Activated CD4-positive, alpha-beta memory T cell treated with anti-CD3 and anti-CD28 coated beads for 36 hours (primary cell): ENCODE measurements around the gene FUT6. TPM values are rescaled to one million over a fixed set of nuclear protein-coding genes. Genes with fewer than 3 reads are reported as not detected.

Experiments
- CTCF ChIA-PET: fragments of 350-600 bp; sonication (Branson Sonifier 250); formaldehyde crosslinking; loops from one replicate; lab custom pipeline; 2021; ENCODE audit warnings: antibody characterized with exemption, inconsistent platforms; lab: Charles Lee
- POLR2A ChIA-PET: fragments of 350-600 bp; sonication (Branson Sonifier 250); formaldehyde crosslinking; loops from one replicate; lab custom pipeline; 2021; ENCODE audit warnings: antibody characterized with exemption; lab: Charles Lee
- DNase-seq: peaks from one replicate; pipeline ENCODE4 v3.0.0-alpha.2; 2020
- H3K27ac Mint-ChIP-seq: one replicate; pipeline ENCODE4 v1.8.0; 2021; ENCODE audit warnings: mixed read lengths
- H3K27me3 Mint-ChIP-seq: one replicate; pipeline ENCODE4 v1.8.0; 2021; ENCODE audit warnings: mixed read lengths
- H3K36me3 Mint-ChIP-seq: one replicate; pipeline ENCODE4 v1.8.0; 2021; ENCODE audit warnings: mixed read lengths
- H3K4me1 Mint-ChIP-seq: one replicate; pipeline ENCODE4 v1.8.0; 2021; ENCODE audit warnings: low read depth, mixed read lengths
- H3K4me3 Mint-ChIP-seq: one replicate; pipeline ENCODE4 v1.8.0; 2021; ENCODE audit warnings: mild to moderate bottlenecking, mixed read lengths
- H3K9me3 Mint-ChIP-seq: one replicate; pipeline ENCODE4 v1.8.0; 2021; ENCODE audit warnings: mixed read lengths
- intact Hi-C: fragments of 100-400 bp; cut with micrococcal nuclease; formaldehyde crosslinking; loops from one replicate; pipeline ENCODE4 v1.15.1; 2023
- total RNA-seq, 2 experiments: library from RNA; stranded (reverse); gene quantifications; one replicate each; pipeline ENCODE4 v1.2.3, GENCODE V29; 2021

FUT6 gene
- total RNA-seq, 2 experiments from 2014 or later, result not detected

DNA sequence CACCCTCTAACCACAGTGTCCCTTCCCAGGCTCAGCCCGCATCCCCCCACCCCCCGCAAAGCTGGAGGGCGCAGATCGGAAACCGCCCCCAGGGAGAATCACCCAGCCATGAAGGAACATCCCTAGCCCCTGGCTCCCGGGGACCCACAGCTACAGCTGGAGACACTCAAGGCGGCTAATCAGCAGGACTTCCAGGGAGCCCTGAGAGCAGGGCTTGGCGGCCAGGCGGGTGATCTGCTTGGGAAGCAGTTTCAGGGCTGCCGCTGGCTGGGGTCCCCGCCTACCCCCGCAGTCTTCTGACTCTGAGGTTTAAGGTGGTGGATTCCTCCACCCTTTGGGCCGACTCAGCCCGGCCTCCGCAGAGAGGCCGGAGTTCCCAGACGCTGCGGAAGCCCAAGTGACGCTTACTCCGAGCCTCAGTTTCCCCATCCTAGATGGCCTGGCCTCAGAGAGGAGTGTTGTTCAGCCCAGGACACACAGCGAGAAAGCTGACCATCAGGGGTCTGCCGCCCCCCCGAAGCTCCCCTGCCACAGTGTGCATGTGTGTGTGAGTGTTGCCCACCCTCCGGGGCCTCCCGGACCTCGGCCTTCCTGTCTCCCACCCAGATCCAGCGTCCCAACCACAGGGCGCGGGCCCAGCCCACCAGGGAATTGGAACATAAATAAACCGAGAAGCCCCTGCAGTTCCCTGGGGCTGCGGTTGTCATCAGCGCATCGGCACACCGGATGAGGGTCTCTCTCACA is 9.8 kb downstream of the FUT6 start:
- DNase-seq, result no peak
- CTCF ChIA-PET, result interaction anchor here (1.7 to 3.8 kb wide), 2 partner anchors 26 to 140 kb away, joined by 5 to 70 read pairs; partner anchors contain the start of genes NRTN and RPL36
- peak overlapping the region; percentile 45 for H3K27ac Mint-ChIP-seq
- H3K36me3 Mint-ChIP-seq, result peaks cover 2% of the 10 kb centered on the region
- H3K27me3 Mint-ChIP-seq, result no peaks in the 10 kb centered on the region
- H3K9me3 Mint-ChIP-seq, result no peaks in the 10 kb centered on the region
- peak overlapping the region; percentile 41 for H3K4me3 Mint-ChIP-seq
- intact Hi-C loops, result loop anchor here (2.0 to 5.0 kb wide), 2 partner anchors 25 to 123 kb away; partner anchors contain the start of gene NRTN
- peaks cover 4% of the 10 kb centered on the region for H3K4me1 Mint-ChIP-seq
- POLR2A ChIA-PET, result interaction anchor here (2.2 to 2.7 kb wide), 2 partner anchors 74 to 111 kb away, joined by 7 to 36 read pairs; partner anchors contain the start of genes NDUFA11 and VMAC

DNA sequence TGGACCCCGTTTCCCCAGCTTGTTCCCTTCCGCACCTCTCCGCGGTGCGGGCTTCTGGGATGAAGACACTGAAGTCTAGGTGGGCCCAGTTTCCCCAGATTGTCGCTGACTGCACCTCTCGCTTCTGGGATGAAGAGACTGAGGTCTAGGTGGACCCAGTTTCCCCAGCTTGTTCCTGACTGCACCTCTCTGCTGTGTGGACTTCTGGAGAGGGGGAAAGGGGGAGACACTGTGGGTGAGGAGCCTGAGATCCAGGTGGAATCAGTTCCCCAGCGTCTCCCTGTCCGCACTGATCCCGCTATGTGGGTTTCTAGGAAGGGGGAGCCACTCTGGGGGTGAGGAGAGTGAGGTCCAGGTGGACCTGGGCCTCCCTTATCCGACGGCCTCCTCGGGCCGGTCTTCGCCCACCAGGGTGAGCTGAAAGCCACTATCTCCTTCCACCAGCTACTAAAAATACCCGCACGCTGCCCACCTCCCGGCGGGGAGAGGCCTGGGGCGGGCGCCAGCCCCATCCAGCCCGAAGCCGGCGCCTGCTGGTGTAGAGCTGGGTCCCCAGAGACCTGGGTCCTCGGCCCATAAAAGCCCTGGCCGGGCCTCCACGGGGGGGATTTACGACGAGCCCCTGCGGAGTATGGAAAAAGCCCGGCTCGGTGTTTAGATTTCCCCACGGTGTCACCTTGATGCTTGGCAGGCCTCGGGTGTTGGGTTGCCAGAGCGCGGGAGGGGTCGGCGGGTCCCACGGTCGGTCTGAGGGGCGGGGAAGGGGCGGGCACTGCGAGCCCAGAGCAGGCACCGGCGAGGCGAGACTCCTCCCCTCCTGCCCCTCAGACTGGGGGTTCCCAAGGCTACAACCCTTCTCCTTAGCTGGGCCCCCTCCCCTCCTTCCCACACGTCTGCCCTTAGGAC is 10.6 kb downstream of the FUT6 start:
- peak overlapping the region; percentile 98 for H3K4me3 Mint-ChIP-seq
- CTCF ChIA-PET, result interaction anchor here (0.8 to 3.8 kb wide), 7 partner anchors 16 to 139 kb away, joined by 3 to 70 read pairs (median 5); partner anchors contain the start of genes NDUFA11, NRTN and RPL36
- peak overlapping the region; percentile 97 for H3K27ac Mint-ChIP-seq
- H3K4me1 Mint-ChIP-seq, result peaks cover 4% of the 10 kb centered on the region
- POLR2A ChIA-PET, result interaction anchor here (0.7 to 2.7 kb wide), 14 partner anchors 25 to 282 kb away, joined by 3 to 36 read pairs (median 4); partner anchors contain the start of genes CATSPERD, DUS3L, LONP1 and NDUFA11
- intact Hi-C loops, result loop anchor here (1.0 to 5.0 kb wide), 3 partner anchors 24 to 123 kb away; partner anchors contain the start of genes DUS3L and NRTN
- H3K36me3 Mint-ChIP-seq, result peaks cover 2% of the 10 kb centered on the region
- peak; percentile 48 for DNase-seq
- no peaks in the 10 kb centered on the region for H3K27me3 Mint-ChIP-seq
- H3K9me3 Mint-ChIP-seq, result no peaks in the 10 kb centered on the region

DNA sequence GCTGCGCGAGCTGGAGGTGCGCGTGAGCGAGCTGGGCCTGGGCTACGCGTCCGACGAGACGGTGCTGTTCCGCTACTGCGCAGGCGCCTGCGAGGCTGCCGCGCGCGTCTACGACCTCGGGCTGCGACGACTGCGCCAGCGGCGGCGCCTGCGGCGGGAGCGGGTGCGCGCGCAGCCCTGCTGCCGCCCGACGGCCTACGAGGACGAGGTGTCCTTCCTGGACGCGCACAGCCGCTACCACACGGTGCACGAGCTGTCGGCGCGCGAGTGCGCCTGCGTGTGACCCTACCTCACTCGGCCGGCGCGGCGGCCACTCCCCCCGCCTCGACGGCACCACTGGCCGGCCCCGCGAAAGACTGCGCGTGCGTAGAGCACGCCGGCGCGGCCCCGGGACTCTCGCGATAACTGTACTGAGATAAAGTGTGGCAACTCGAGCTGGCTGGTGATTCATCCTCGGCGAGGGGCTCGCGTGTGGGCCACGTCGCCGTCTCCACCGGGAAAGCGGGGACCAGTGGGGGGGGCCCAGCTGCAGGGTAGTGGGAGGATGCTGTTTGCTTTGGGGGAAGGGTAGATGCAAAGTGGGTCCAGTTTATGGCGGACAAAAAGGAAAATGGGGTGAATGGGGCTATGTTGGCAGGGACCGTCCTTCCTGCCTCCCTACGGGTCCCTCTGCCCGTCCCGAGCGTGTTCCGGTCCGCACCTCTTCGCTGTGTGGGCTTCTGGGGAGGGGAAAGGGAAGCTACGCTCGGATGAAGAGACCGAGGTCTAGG is 11.4 kb downstream of the FUT6 start:
- H3K4me1 Mint-ChIP-seq, result peaks cover 4% of the 10 kb centered on the region
- DNase-seq, result peak; percentile 97
- CTCF ChIA-PET, result interaction anchor here (0.8 to 3.8 kb wide), 11 partner anchors 15 to 194 kb away, joined by 3 to 70 read pairs (median 4); partner anchors contain the start of genes NDUFA11, NRTN and RPL36
- H3K36me3 Mint-ChIP-seq, result peaks cover 2% of the 10 kb centered on the region
- peak overlapping the region; percentile 98 for H3K4me3 Mint-ChIP-seq
- H3K9me3 Mint-ChIP-seq, result no peaks in the 10 kb centered on the region
- H3K27ac Mint-ChIP-seq, result peak overlapping the region; percentile 97
- intact Hi-C loops, result loop anchor here (1.0 to 5.0 kb wide), 4 partner anchors 23 to 124 kb away; partner anchors contain the start of genes CATSPERD, DUS3L, LONP1 and NRTN
- H3K27me3 Mint-ChIP-seq, result no peaks in the 10 kb centered on the region
- POLR2A ChIA-PET, result interaction anchor here (0.7 to 2.7 kb wide), 16 partner anchors 24 to 283 kb away, joined by 3 to 36 read pairs (median 4); partner anchors contain the start of genes CATSPERD, DUS3L, LONP1 and NDUFA11

DNA sequence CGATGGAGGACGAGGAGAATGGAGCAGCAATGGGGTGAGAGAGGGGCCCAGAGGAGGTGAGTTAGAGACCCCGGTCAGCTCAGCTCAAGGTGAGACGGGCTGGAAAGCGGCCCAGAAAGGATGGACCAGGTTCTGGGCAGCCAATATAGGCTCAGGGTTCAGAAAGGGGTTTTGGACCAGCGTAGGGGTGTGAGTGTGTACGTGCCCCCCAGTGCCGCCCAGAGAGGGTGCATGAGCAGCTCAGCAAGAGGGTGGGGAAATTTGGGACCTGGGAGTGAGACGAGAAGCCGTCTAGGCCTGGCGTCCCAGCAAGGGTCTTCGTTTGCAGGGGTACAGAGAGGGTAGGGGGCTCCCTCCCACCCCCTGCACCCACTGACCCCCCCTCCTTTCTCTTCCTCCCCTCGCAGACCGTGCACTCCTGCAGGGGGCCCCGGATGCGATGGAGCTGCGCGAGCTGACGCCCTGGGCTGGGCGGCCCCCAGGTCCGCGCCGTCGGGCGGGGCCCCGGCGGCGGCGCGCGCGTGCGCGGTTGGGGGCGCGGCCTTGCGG is 12.1 kb downstream of the FUT6 start:
- intact Hi-C loops, result loop anchor here (1.0 to 5.0 kb wide), 2 partner anchors 107 to 125 kb away; partner anchors contain the start of genes CATSPERD and LONP1
- no peak for DNase-seq
- Mint-ChIP-seq H3K36me3 (peaks cover 2% of the 10 kb centered on the region), H3K9me3 (no peaks in the 10 kb centered on the region), H3K27ac (peak overlapping the region; percentile 43), H3K27me3 (no peaks in the 10 kb centered on the region), H3K4me3 (peak overlapping the region; percentile 65), H3K4me1 (peaks cover 4% of the 10 kb centered on the region)
- ChIA-PET POLR2A (interaction anchor here (0.8 to 2.7 kb wide), 12 partner anchors 24 to 284 kb away, joined by 3 to 36 read pairs (median 4); partner anchors contain the start of genes CATSPERD, DUS3L, LONP1 and NDUFA11), CTCF (interaction anchor here (0.9 to 3.8 kb wide), 8 partner anchors 19 to 195 kb away, joined by 3 to 70 read pairs (median 4); partner anchors contain the start of genes NRTN and RPL36)

DNA sequence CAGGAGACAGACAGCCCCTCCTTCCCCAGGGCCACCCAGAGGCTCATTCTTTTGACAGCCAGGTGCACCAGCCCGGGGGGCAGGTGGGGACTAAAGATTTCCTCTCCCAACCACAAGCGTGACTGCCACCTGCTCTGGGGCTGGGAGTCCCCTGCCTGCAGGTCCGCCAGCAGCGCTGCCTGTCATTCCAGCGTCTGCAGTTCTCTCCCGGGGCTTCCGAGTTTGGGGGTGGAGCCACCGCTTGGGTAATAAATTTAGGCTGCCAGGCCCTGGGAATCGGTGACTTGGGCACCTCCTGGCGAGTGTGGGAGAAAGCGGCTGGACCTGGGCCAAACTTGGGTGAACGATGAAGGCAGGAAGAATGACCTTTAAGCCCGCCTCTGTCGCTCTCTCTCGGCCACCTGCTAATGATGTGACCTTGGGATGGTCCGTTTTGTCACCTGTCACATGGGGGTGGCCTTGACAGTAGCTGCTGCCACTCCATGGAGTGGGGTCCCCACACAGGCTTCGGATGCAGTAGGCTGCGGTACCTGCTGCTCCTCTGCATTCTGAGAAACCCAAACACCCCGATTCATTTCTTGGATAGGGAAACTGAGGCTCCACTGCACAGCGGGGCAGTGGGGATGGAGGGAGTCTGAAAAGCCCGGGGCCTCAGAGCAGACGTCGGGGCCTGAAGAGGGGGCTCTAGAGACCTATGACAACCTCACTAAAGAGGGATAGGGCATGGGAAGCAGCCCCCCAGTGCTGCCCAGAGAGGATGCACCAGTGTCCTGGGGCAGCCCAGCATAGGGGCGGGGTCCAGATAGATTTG is 12.8 kb downstream of the FUT6 start:
- Mint-ChIP-seq H3K36me3 (peaks cover 2% of the 10 kb centered on the region), H3K4me1 (peaks cover 4% of the 10 kb centered on the region), H3K9me3 (no peaks in the 10 kb centered on the region), H3K27me3 (no peaks in the 10 kb centered on the region), H3K27ac (peak overlapping the region; percentile 43), H3K4me3 (peak overlapping the region; percentile 65)
- intact Hi-C loops, result loop anchor here (1.0 to 5.0 kb wide), 2 partner anchors 106 to 126 kb away; partner anchors contain the start of genes CATSPERD and LONP1
- peak; percentile 44 for DNase-seq
- CTCF ChIA-PET, result interaction anchor here (1.1 to 3.8 kb wide), 3 partner anchors 20 to 32 kb away, joined by 3 to 70 read pairs (median 4); partner anchors contain the start of gene NRTN
- POLR2A ChIA-PET, result interaction anchor here (2.7 kb wide), 1 partner anchor 77 kb away, joined by 36 read pairs; the partner anchor contains the start of genes NDUFA11 and VMAC

DNA sequence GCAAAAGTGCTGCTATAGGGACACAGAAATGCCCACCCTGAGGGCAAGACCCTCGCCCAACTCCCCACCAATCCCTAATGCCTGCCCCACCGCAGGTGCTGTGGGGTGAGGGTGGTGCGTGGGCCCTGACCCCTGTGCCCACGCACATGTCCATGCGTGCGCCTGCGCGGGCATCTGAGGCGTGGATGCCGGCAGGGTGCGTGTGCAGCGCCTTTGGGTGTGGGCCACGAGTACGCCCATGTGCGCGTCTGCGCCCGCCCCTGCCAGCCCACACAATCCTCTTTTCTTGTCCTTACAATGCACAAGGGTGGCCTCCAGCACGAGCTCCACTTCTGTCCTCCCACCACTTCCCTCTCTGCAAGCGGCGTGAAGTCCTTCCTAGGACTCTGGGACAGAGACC is 14.3 kb downstream of the FUT6 start:
- H3K4me3 Mint-ChIP-seq, result no peak overlapping the region
- H3K4me1 Mint-ChIP-seq, result peaks cover 4% of the 10 kb centered on the region
- intact Hi-C loops, result loop anchor here (5.0 kb wide), 1 partner anchor 127 kb away; no protein-coding TSS in a partner anchor
- CTCF ChIA-PET, result interaction anchor here (4.9 kb wide), 1 partner anchor 21 kb away, joined by 34 read pairs; the partner anchor contains the start of gene NRTN
- peaks cover 2% of the 10 kb centered on the region for H3K36me3 Mint-ChIP-seq
- H3K9me3 Mint-ChIP-seq, result no peaks in the 10 kb centered on the region
- POLR2A ChIA-PET, result no interaction called here
- no peak overlapping the region for H3K27ac Mint-ChIP-seq
- no peak for DNase-seq
- no peaks in the 10 kb centered on the region for H3K27me3 Mint-ChIP-seq

DNA sequence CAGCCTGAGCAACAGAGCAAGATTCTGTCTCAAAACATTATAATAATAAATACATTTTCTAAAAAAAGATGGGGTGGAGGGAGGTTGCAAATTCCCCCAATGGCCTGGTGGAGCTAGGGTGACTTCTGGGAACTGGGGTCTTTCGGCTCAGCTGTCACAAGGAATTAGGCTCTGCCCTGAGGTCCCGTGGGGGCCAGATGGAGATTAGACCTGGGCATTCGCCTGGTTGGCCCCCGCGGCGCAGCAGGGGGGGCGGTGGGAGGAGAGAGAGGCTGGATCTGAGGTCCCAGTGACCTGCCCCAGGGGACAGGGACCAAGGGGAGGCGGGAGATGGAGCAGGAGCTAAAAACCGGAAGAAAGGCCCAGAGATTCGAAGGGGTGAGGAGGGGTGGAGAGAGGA is 14.8 kb downstream of the FUT6 start:
- POLR2A ChIA-PET, result no interaction called here
- H3K4me3 Mint-ChIP-seq, result no peak overlapping the region
- CTCF ChIA-PET, result interaction anchor here (4.9 kb wide), 1 partner anchor 21 kb away, joined by 34 read pairs; the partner anchor contains the start of gene NRTN
- no peaks in the 10 kb centered on the region for H3K9me3 Mint-ChIP-seq
- intact Hi-C loops, result loop anchor here (5.0 kb wide), 1 partner anchor 128 kb away; no protein-coding TSS in a partner anchor
- H3K36me3 Mint-ChIP-seq, result peaks cover 2% of the 10 kb centered on the region
- no peaks in the 10 kb centered on the region for H3K27me3 Mint-ChIP-seq
- no peak overlapping the region for H3K27ac Mint-ChIP-seq
- H3K4me1 Mint-ChIP-seq, result peaks cover 4% of the 10 kb centered on the region
- no peak for DNase-seq

DNA sequence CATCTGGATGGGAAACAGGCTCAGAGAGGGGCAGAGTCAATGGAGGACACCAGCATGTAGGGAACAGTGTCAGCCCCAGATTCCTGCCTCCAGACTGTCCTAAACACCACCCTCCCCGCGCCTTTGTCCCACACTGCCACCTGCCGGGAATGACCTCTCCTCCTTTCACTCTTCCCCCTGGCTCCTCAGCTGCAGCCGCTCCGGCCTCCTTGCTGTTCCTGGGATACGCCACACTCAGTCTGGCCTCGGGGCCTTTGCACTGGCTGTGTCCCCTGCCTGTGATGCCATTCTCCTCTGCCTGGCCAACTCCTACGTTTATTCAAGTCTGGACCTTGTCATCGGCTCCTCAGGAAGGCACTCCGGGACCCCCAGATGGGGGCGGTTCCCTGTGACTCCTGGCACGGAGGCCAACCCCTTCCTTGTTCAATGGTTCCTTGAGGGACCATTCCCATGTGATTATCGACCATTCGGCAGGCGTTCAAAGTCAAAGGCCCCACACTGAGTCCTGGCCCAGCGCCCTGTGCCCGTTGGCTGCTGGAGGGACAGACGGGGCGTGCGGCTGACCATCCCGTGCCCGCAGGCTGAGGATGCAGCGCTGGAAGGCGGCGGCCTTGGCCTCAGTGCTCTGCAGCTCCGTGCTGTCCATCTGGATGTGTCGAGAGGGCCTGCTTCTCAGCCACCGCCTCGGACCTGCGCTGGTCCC is 15.8 kb downstream of the FUT6 start:
- peaks cover 4% of the 10 kb centered on the region for H3K4me1 Mint-ChIP-seq
- intact Hi-C loops, result no loop called here
- H3K27ac Mint-ChIP-seq, result no peak overlapping the region
- H3K27me3 Mint-ChIP-seq, result no peaks in the 10 kb centered on the region
- no peaks in the 10 kb centered on the region for H3K9me3 Mint-ChIP-seq
- ChIA-PET POLR2A (no interaction called here), CTCF (interaction anchor here (0.7 to 4.9 kb wide), 2 partner anchors 20 to 26 kb away, joined by 6 to 34 read pairs; partner anchors contain the start of gene NRTN)
- H3K36me3 Mint-ChIP-seq, result peaks cover 2% of the 10 kb centered on the region
- no peak for DNase-seq
- no peak overlapping the region for H3K4me3 Mint-ChIP-seq

DNA sequence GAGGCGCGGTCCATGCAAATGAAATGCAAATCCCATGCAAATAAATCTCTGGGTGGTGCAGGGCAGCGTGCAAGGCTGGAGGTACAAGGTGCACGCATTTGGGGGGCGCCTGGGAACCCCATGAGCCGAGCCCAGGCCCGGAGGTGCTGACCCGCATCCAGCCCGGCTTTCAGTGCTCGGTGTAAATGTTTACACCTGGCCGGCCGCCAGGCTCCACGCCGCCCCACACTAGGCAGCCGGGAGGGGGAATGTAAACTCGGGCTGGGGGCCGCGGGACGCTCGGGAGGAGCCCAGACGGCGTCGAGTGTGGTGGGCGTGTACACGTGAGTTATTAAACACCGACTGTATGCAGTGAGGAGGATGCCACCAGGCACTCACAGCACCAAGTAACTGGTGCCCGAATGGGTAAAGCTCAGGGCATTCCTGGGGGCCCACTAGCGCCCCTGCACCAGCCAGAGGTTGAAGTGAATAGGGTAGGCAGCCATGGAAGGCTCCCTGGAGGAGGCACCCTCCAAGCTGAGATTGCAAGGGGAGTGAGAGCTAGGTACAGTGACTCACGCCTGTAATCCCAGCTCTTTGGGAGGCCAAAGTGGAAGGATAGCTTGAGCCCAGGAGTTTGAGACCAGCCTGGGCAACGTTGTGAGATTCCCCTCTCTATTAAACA is 17.2 kb downstream of the FUT6 start:
- DNase-seq, result no peak
- Mint-ChIP-seq H3K4me1 (peaks cover 4% of the 10 kb centered on the region), H3K27ac (no peak overlapping the region), H3K4me3 (no peak overlapping the region), H3K9me3 (no peaks in the 10 kb centered on the region), H3K36me3 (no peaks in the 10 kb centered on the region), H3K27me3 (no peaks in the 10 kb centered on the region)
- ChIA-PET CTCF (interaction anchor here (4.9 kb wide), 1 partner anchor 18 kb away, joined by 34 read pairs; the partner anchor contains the start of gene NRTN), POLR2A (interaction anchor here (0.5 kb wide), 1 partner anchor 46 kb away, joined by 3 read pairs; no protein-coding TSS in a partner anchor)
- intact Hi-C loops, result no loop called here
